ENCODE measurements around the gene NUDCD3. TPM values are rescaled to one million over a fixed set of nuclear protein-coding genes. Genes with fewer than 3 reads are reported as not detected.

The NUDCD3 gene
- total RNA-seq, 4 donors from 2014 or later: 44.7 to 57.3 (median 49.7) TPM

DNA sequence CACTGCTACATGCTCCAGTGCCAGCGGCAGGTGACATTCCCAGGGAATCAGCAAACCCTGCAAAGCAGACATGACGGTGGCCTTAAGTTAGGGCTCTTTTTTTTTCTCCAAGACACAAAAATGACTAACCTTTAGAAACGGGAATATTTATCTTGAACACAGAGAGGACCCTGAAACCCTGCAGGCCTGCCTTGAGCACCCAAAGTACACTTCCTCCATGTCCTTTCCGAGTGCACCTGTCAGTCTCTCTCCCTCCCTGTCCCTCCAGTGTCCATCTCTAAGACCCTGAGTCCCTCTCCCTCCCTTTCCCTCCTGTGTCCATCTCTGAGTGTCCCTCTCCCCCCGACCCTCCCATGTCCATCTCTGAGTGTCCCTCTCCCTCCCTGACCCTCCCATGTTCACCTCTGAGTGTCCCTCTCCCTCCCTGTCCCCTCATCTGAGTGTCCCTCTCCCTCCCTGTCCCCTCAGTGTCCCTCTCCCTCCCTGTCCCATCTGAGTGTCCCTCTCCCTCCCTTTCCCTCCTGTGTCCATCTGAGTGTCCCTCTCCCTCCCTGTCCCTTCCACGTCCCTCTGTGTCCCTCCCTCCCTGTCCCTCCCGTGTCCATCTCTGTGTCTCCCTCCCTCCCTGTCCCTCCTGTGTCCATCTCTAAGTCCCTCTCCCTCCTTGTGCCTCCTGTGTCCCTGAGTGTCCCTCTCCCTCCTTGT, 113.9 kb downstream of the NUDCD3 start:
- Histone ChIP-seq H3K36me3 (peaks cover 0 to 10% (median 0%) of the 10 kb centered on the region in 3 donors), H3K27me3 (no peaks in the 10 kb centered on the region), H3K4me3 (no peak overlapping the region), H3K4me1 (peaks cover 0 to 16% (median 9%) of the 10 kb centered on the region in 4 donors), H3K27ac (no peak overlapping the region), H3K9me3 (no peaks in the 10 kb centered on the region)
- 46 to 60% methylated on average over 7 of the region's 7 CpGs for WGBS, 2 donors
- TF ChIP-seq EP300 (IDR thresholded peaks at IDR 0.05) (no peak), POLR2A (IDR thresholded peaks at IDR 0.05) (no peak)
- TF ChIP-seq, protein P1, sequence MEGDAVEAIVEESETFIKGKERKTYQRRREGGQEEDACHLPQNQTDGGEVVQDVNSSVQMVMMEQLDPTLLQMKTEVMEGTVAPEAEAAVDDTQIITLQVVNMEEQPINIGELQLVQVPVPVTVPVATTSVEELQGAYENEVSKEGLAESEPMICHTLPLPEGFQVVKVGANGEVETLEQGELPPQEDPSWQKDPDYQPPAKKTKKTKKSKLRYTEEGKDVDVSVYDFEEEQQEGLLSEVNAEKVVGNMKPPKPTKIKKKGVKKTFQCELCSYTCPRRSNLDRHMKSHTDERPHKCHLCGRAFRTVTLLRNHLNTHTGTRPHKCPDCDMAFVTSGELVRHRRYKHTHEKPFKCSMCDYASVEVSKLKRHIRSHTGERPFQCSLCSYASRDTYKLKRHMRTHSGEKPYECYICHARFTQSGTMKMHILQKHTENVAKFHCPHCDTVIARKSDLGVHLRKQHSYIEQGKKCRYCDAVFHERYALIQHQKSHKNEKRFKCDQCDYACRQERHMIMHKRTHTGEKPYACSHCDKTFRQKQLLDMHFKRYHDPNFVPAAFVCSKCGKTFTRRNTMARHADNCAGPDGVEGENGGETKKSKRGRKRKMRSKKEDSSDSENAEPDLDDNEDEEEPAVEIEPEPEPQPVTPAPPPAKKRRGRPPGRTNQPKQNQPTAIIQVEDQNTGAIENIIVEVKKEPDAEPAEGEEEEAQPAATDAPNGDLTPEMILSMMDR (IDR thresholded peaks at IDR 0.05): no peak
- DNase-seq (ENCODE audit: low spot score in 2 of 2): no peak

DNA sequence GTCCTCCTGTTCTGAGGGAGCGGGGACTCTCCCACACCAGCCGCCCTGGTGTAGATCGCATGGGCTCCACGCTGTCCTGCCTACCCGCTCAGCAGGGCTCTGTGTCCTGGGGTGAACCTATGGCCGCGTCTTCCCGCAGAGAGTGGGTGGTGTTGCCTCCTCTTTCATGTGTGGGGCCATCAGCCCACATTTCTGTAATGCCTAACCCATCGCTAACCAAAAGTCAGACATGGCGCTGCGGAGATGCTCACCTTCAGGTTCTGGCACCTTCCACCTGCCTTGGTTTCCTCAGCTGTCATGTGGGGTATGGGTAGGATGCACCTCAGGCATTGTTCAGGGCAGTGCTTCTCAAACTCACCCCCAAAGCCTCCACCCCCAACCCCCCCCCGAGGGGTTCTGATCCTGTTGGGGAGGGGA, 114.5 kb downstream of the NUDCD3 start:
- peaks cover 0 to 16% (median 9%) of the 10 kb centered on the region in 4 donors for H3K4me1 ChIP-seq
- WGBS, 2 donors: 83 to 84% methylated on average over 5 to 11 of the region's 12 CpGs
- no peak for TF ChIP-seq POLR2A (IDR thresholded peaks at IDR 0.05)
- TF ChIP-seq, protein P1 (IDR thresholded peaks at IDR 0.05): no peak
- no peak for TF ChIP-seq EP300 (IDR thresholded peaks at IDR 0.05)

DNA sequence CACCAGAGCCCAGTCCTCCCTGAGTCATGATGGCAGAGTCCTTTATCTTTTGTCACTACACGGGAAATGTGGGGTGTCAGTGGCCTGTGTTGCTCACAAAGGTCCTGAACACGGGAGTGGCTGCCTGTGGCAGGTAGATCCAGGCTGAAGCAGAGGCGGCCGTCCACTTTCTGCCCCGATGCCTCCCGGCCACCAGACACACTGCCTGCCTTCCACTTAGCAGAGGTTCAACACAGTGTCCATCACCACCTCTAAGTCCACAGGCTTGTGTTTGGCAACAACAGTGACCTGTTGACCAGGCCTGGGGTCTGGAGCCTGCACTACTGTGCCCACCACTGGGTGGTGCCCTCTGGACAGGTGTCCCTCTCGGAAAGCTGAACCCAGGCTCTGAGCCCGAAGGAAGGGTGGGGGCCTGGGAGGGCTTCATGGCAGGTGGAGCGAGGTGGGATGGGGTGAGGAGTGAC, 115.2 kb downstream of the NUDCD3 start:
- 70 to 72% methylated on average over 8 to 9 of the region's 9 CpGs for WGBS, 2 donors
- TF ChIP-seq, protein P1 (IDR thresholded peaks at IDR 0.05): no peak
- TF ChIP-seq POLR2A (IDR thresholded peaks at IDR 0.05): no peak
- TF ChIP-seq EP300 (IDR thresholded peaks at IDR 0.05): no peak
- Histone ChIP-seq H3K27me3 (no peaks in the 10 kb centered on the region), H3K36me3 (no peaks in the 10 kb centered on the region), H3K9me3 (no peaks in the 10 kb centered on the region), H3K4me1 (peaks cover 0 to 16% (median 9%) of the 10 kb centered on the region in 4 donors), H3K27ac (no peak overlapping the region), H3K4me3 (no peak overlapping the region)
- no peak for DNase-seq (ENCODE audit: low spot score in 2 of 2)

More for the DNA sequence above, 114.5 kb downstream of the NUDCD3 start:
- Histone ChIP-seq H3K27ac (no peak overlapping the region), H3K27me3 (no peaks in the 10 kb centered on the region), H3K9me3 (no peaks in the 10 kb centered on the region), H3K4me3 (no peak overlapping the region), H3K36me3 (peaks cover 0 to 3% (median 0%) of the 10 kb centered on the region in 3 donors)
- no peak for DNase-seq (ENCODE audit: low spot score in 2 of 2)

DNA sequence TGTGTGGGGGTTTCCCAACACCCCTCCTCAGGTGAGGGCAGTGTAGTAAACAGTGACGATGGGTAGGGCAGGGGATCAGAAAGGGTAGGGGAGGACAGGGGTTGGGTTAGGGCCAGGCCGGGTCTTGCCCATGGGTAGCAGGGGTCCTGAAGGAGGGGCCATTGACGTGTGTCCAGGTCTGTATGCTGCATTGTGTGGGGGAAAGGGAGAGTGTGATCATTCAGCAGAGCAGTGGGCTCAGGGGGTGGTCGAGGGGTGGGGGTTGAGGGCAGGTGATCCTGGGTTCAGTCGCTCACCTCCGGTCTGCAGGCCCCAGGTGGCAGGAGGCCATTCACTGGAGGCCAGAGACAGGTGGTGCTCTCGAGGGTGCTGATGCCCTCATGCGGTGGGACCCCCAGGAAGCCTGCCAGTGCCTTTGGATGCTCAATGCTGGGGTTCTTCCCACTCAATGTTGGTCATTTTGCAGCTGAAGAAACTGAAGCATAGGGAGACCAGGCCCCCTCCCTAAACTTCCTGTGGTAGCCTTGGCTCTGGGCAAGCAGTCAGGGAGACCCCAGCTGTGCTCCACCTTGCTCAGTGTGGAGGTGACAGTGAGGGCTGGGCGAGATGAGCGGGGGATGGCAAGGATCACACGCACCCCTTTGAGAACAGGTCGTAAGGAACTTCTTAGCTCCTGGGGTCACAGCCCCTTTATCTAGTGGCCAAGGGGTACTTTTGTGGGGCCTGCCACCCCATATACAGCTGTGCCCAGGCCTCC, 116.3 kb downstream of the NUDCD3 start:
- Histone ChIP-seq H3K4me3 (no peak overlapping the region), H3K9me3 (peaks cover 0 to 5% (median 0%) of the 10 kb centered on the region in 4 donors), H3K27me3 (no peaks in the 10 kb centered on the region), H3K4me1 (peaks cover 0 to 16% (median 9%) of the 10 kb centered on the region in 4 donors), H3K36me3 (no peaks in the 10 kb centered on the region), H3K27ac (no peak overlapping the region)
- DNase-seq (ENCODE audit: low spot score in 2 of 2): no peak
- WGBS, 2 donors: 60 to 70% methylated on average over 9 to 10 of the region's 12 CpGs
- no peak for TF ChIP-seq EP300 (IDR thresholded peaks at IDR 0.05)

DNA sequence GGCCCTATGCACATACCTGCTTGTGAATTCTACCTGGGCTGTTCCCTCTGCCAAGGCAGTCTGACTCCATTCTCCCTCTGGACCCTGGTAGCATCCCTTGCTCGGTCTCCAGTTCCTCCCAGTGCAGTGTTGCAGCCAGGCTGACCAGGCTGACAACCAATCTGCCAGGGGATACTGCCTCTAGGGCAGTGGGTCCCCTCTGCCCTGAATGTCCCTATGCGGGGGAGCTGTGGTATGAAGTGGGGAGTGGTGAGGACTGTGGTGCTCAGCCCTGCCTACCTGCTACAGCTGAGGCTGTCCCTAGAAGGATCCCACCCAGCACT, 117.1 kb downstream of the NUDCD3 start:
- TF ChIP-seq POLR2A (IDR thresholded peaks at IDR 0.05): no peak
- no peak for TF ChIP-seq EP300 (IDR thresholded peaks at IDR 0.05)
- TF ChIP-seq, protein P1 (IDR thresholded peaks at IDR 0.05): no peak
- peaks cover 0 to 13% (median 0%) of the 10 kb centered on the region in 4 donors for H3K9me3 ChIP-seq
- H3K36me3 ChIP-seq: no peaks in the 10 kb centered on the region
- H3K4me3 ChIP-seq: no peak overlapping the region
- H3K27me3 ChIP-seq: no peaks in the 10 kb centered on the region
- WGBS, 2 donors: 56 to 82% methylated on average over 2 of the region's 2 CpGs
- no peak overlapping the region for H3K27ac ChIP-seq
- DNase-seq (ENCODE audit: low spot score in 2 of 2): no peak
- peaks cover 0 to 10% (median 5%) of the 10 kb centered on the region in 4 donors for H3K4me1 ChIP-seq
